ENCODE measurements around the gene LAMTOR4.

Gene LAMTOR4

GRCh38 chr7:100154651-100155491 is 6.2 kb downstream of the LAMTOR4 start:
- no peak for DNase-seq

DNA sequence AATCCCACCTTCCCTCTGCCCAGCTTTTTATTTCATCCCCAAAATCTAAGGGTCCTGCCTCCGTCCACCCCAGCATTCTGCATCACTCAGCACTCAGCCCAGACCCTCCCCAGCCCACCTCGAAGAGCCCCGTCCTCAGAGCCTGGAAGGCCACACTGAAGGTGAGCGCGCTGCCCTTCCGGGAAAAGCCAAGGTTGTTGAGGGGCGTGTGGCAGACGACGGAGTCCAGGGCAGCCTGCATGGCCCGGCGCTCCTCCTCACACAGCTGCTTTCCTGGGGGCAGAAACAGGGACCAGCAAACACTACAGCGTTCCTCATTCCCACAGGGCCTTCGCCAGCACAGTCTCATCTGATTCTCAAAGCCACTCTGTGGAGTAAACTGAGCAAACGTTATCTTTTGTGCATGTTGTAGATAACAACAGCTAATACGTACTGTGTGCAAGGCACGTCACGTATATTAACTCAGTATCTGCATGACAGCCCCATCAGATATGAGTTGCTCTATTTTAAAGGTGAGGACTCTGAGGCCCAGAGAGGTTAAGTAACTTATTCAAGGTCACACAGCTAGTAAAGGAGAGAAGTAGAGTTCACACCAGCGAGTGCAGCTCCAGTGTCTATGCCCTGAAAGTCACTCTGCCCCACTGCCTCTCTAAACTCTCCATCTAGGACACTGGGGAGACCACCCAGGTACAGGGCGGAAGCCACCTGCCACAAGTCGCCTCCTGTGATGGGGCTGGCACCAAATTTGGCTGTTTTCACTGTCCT is 7.0 kb downstream of the LAMTOR4 start:
- DNase-seq = no peak

DNA sequence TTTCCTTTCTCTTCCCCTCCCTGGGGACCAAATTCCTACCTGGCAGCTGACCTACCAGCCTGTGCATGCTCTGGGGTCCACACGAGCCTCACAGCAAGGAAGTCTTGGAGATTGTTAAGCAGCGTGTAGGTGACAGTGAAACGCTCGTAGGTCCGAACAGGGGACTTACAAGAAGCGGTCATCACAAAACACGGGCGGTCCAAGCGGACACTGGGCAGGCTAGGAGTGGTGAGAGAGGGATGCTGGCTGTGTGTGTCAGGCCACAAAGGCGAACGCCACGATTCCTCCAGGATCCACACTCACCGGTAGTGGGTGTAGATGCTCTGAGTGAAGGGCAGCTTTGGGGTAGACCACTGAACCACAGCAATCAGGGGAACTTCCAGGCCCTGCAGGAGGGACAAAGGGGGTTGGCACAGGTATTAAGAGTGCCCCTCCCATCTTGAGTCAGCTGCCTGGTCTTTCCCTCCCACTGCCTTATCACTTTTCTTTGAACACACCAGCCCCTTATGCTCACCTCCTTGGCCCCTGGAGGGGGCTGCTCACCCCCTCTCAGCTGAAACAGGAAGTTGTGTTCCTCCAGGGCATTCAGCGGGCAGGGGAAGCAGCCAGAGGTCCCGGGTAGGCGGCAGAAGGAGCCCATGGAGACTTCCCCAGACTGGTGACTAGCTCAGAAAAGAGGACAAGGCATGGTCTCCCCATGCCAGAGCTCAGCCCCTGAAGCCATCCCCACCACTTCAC is 7.8 kb downstream of the LAMTOR4 start:
- no peak for DNase-seq

DNA sequence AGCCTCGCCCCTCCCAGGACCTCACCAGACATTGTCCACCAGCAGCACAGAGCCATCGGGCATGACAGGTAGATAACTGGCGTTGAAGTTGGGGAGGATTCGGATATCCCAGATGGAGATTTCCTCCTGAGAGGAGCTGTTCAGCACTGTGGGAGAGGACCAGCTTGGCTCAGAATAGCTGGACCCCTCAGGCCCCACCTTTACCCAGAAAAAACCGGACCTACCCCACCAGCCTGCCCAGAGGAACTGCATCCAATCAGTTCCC is 8.3 kb downstream of the LAMTOR4 start:
- DNase-seq = no peak

DNA sequence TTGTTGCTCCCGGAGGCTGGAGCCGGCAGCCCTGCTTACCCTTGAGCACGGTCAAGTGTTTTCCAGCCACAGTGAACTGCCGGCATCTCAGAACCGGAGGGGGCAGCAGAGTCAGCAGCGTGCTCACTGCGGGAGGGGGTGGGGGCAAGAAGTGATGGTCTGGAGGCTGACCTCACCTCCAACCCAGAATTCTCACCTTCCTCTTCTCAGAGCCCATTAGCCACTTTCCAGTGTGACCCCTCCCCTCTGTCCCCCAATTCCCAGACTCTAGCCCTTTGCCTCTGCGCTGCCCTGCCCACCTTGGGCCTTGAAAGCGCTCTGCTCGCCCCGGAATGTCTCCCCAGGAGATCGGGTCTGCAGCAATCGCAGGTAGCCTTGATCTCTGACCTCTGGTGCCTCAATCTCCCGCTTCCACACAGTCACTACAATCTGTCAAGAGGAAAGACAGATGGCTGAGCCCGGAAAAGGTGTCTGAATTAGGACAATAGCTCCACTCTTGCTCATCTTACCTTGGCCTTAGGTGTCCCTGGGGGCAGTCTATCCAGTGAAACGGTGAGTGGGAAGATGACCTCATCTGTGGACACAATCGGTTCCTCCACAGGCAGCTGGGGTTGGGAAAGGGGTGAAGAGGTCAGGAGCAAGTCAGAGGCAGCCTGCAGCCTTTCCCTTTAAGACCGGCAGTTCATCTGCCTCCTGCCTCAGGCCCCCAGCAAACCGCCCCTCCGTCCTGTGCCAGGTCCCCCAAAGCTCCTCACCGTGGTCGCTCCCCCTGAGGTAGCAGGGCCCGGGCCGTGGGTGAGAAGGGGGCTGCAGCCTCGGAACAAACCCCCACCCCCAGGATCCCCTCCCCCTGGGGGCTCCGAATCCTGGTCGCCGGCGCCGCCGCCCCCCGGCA is 8.9 kb downstream of the LAMTOR4 start:
- DNase-seq = no peak

GRCh38 chr7:100158229-100159098 is 9.7 kb downstream of the LAMTOR4 start, which contains the start of gene TRAPPC14:
TSS of gene TRAPPC14 (minus strand) at chr7:100158723. CDS start at chr7:100158499, 224 bp downstream.
- peak; percentile 92 for DNase-seq

- DNase-seq = no peak
Measured at GRCh38 chr7:100159099-100159623, 10.4 kb downstream of the LAMTOR4 start.

DNA sequence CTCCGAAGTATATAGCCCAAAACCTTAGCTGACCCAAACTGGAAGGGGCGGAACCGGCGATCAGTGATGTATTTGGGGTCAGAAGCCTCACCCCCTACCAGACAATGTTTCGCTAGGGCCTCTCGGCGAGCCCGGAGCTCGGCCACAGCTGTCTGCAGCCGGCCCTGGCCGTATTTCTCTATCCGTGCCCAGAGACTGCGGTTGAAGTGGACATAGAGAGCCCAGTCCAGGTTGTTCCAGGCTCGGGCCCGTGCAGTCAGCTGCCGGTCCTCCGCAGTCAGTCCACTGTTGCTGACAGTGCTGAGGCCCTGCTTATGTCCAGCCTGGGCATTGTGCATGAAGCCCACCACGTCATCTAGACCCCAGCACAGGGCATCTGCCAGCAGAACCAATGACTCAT is 11.3 kb downstream of the LAMTOR4 start:
- no peak for DNase-seq

- no peak for DNase-seq
Measured at GRCh38 chr7:100163006-100163531, 14.4 kb downstream of the LAMTOR4 start.

GRCh38 chr7:100163871-100164270 is 15.2 kb downstream of the LAMTOR4 start:
- no peak for DNase-seq

DNA sequence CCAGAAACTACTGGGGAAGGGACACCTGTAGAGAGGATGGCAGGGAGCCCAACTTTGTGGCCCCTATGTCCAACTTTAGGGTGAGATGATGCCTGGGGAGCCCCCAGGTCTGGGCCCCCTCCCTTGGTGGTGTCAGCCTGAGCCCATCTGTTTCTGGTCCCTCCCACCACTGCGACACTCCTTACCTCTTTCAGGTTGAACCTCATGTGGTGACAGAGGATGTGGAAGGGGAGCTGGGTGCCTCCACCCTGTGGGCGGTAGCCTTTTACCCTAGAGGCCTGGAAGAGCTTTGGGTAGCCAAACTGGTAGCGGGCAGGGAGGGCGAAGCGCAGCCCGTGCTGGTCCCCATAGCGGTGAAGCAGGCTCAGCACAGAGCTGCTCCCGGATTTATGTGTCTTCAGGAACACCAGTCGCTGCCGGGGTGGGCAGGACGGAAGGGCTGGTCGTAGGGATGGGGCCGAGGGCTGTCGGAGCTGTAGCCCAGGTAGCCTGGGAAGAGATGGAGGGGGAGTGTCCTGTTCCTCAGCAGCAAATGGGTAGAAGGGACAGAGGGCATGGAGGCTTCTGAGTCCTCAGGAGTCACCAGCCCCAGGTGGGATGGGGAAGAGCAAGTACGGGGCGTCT is 17.7 kb downstream of the LAMTOR4 start:
- peak; percentile 44 for DNase-seq

DNA sequence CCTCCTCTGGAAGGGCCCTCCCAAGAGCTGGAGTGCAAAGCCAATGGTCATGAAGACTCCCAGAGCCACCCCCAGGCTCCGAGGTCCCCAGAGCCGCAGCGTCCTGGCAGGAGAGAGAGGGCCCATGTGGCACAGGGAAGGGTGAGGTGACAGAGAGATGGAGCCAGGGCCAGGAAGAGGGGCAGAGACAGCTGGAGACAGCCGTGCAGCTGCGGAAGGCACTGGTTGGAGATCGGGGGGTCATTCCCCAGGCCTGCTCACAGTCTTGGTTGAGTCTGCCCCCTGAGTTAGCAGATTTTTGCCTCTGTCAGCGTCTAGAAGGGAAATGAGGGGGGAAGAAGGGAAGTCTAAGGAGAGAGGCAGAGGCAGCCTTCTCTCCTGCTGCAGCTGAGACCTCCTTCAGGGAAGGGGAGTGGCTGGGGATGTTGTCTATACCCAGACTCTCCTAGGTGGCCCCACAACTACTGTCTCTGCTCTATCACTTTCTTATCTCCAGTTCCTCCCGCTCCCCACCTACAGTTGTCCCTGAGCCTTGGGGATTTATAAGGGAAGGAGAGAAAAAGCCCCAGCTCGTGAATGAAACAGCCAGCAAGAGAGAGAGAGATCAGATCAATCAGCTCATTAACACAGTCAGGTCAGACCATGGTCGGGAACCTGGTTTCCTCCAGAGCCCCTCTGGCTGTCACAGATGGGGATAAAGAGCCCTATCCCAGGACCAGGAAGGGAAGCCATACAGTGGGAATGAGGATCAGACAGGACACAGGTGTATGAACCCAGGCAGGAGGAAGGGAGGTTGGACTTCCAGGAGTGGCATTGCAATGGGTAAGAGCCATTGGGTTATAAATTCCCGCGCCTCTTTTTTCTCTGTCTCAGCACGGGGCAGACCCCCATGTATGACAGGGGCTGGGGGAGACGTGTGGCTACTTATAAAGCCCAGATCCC is 18.5 kb downstream of the LAMTOR4 start:
- DNase-seq = no peak

- no peak for DNase-seq
Measured at GRCh38 chr7:100167912-100168323, 19.2 kb downstream of the LAMTOR4 start.

GRCh38 chr7:100169147-100169850 is 20.6 kb downstream of the LAMTOR4 start:
- peak; percentile 37 for DNase-seq

- DNase-seq = no peak
Measured at GRCh38 chr7:100170101-100170897, 21.6 kb downstream of the LAMTOR4 start.

- peak; percentile 52 for DNase-seq
Measured at GRCh38 chr7:100171087-100171681, 22.5 kb downstream of the LAMTOR4 start.

DNA sequence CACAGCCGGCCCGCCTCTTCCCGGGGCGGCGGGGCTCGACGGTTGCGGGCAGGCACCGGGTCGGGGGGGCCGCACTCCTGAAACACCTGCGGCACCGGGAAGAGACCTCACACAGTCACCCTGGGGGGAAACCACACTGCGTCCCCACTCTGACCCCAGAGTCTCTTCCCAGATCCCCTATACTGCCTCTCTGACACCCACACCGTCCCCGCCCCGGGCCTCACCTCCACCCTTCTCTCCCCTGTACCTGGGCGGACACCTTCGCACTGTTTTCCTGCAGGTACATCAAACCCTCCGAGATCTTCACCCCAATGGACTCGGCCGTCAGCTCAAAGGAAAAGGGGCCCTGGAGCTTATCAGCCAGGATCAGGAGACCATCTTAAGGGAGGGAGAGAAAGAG is 23.1 kb downstream of the LAMTOR4 start:
- DNase-seq = no peak

All from activated T-cell treated with anti-CD3 and anti-CD28 coated beads, Interleukin-2, amount 50 U/mL, for 1 hour (primary cell).